ENCODE data around the gene NFYA.

DNA sequence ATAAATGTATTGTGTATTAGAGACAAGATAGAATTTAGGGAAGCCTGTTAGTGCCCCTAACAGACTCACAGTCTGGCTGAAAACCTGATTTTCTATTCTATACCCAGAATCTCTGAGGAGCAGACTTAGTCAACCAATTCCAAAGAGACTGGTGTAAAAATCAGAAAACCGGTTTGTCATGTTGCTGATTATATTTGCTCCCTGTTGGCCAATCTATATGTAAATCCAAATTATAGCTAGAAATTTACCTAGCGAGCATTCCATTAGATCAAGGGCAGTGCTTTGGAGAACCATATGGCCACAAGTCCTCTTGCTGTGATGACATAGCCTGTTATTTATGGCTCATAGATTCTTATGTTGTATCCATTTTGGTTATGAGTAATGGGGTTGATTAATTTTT is 4.8 kb downstream of the NFYA start:
- TF ChIP-seq GATA3 (IDR thresholded peaks at IDR 0.05; ENCODE audit: low read depth, low read length) (no peak), GATA2 (IDR thresholded peaks at IDR 0.05; ENCODE audit: low read depth, low read length) (no peak)
